GM12878 (cell line): ENCODE data around the gene INO80B. TPM values are rescaled to one million over a fixed set of nuclear protein-coding genes. Genes with fewer than 3 reads are reported as not detected.

Source experiments
- ATAC-seq: fragments of 200-7000 bp; cut with Tn5 transposase; 3 replicates; pipeline ENCODE4 v1.9.1; 2020; ENCODE audit warnings: mild to moderate bottlenecking, moderate library complexity
- BruUV-seq: library from RNA; stranded (reverse); fragments of 400-500 nt; replicated peaks from 2 replicates; lab custom pipeline; 2021; lab: Mats Ljungman, UMichigan
- CTCF ChIA-PET: fragments of 300-600 bp; sonication (Branson Sonifier 250); formaldehyde crosslinking; extraction: SDS; loops from one replicate; lab custom pipeline; 2021; ENCODE audit warnings: inconsistent platforms; lab: Yijun Ruan, JAX
- POLR2A ChIA-PET: fragments of 350-600 bp; formaldehyde crosslinking; extraction: SDS; loops from one replicate; lab custom pipeline; 2021; ENCODE audit warnings: inconsistent platforms; lab: Charles Lee
- RAD21 ChIA-PET: fragments of 300-600 bp; sonication (Branson Sonifier 250); formaldehyde crosslinking; loops from one replicate; lab custom pipeline; 2023; ENCODE audit warnings: antibody characterized with exemption; ENCODE audit not compliant: unreplicated experiment; lab: Charles Lee
- SMC1A ChIA-PET: fragments of 300-600 bp; sonication (Branson Sonifier 250); formaldehyde crosslinking; loops from one replicate; lab custom pipeline; 2023; ENCODE audit not compliant: unreplicated experiment, uncharacterized antibody; lab: Charles Lee
- DNase-seq: peaks from one replicate; pipeline ENCODE4 v3.0.0-alpha.2; 2011; ENCODE audit warnings: low read depth, low spot score
- FAIRE-seq: peaks from 3 replicates; lab custom pipeline; 2011; peaks lifted over from hg19 to GRCh38; lab: Jason Lieb, UNC
- H2AFZ ChIP-seq: 2 replicates; pipeline ENCODE4 v1.6.0; 2011; ENCODE audit warnings: low read depth, low read length, control low read depth; ENCODE audit not compliant: control insufficient read depth
- H3K27ac ChIP-seq: 2 replicates; pipeline ENCODE4 v1.5.1; 2011; ENCODE audit warnings: control low read depth; ENCODE audit not compliant: control insufficient read depth, insufficient read depth
- H3K27me3 ChIP-seq, 2 experiments: replicated peaks in 1 of 2; 2 replicates each; pipeline versions ENCODE4 v1.6.0 to v1.6.1; 2011; ENCODE audit warnings: low read length in 1 of 2; ENCODE audit not compliant: control insufficient read depth in 2 of 2, insufficient read depth in 2 of 2
- H3K36me3 ChIP-seq, 2 experiments: 2 replicates each; pipeline ENCODE4 v1.5.1; 2011; ENCODE audit warnings: low read length in 1 of 2; ENCODE audit not compliant: control insufficient read depth in 2 of 2, insufficient read depth in 2 of 2
- H3K4me1 ChIP-seq: 2 replicates; pipeline ENCODE4 v1.6.1; 2011; ENCODE audit warnings: mild to moderate bottlenecking, low read length, moderate library complexity, mixed read lengths; ENCODE audit not compliant: control insufficient read depth, insufficient read depth
- H3K4me2 ChIP-seq: 2 replicates; pipeline ENCODE4 v1.6.0; 2011; ENCODE audit warnings: control low read depth; ENCODE audit not compliant: control insufficient read depth, insufficient read depth
- H3K4me3 ChIP-seq: fragments of 200-600 bp; sonication (generic); 2 replicates; pipeline ENCODE4 v1.5.1; 2016
- H3K79me2 ChIP-seq: 2 replicates; pipeline ENCODE4 v1.6.0; 2011; ENCODE audit warnings: low read length; ENCODE audit not compliant: control insufficient read depth, insufficient read depth
- H3K9ac ChIP-seq: 2 replicates; pipeline ENCODE4 v1.8.0; 2011; ENCODE audit warnings: low read length, control low read depth, mixed read lengths; ENCODE audit not compliant: control insufficient read depth, insufficient read depth
- H3K9me3 ChIP-seq: replicated peaks from 3 replicates; pipeline ENCODE4 v1.5.1; 2011; ENCODE audit warnings: mild to moderate bottlenecking, low read length; ENCODE audit not compliant: control insufficient read depth, insufficient read depth
- H4K20me1 ChIP-seq: 2 replicates; pipeline ENCODE4 v1.6.0; 2011; ENCODE audit not compliant: control insufficient read depth, insufficient read depth
- CEBPB ChIP-seq, 2 experiments: fragments of 150-350 bp in 1 of 2; IDR thresholded peaks; 2 replicates each; pipeline ENCODE4 v1.6.1; 2012 to 2014; ENCODE audit warnings: low read depth in 2 of 2, low read length in 2 of 2, borderline replicate concordance in 1 of 2, inconsistent platforms in 1 of 2
- CHD1 ChIP-seq: IDR thresholded peaks from 2 replicates; pipeline ENCODE4 v1.6.1; 2012; ENCODE audit warnings: low read depth, low read length, improper control_type of control experiment
- EED ChIP-seq: sonication (generic); IDR thresholded peaks from 2 replicates; pipeline ENCODE4 v1.6.1; 2016; ENCODE audit warnings: antibody characterized with exemption, low read depth
- HDAC2 ChIP-seq: fragments of 200-600 bp; sonication (generic); IDR thresholded peaks from 2 replicates; pipeline ENCODE4 v1.6.1; 2017
- MTA2 ChIP-seq: fragments of 450-650 bp; IDR thresholded peaks from 2 replicates; pipeline ENCODE4 v1.6.1; 2016; ENCODE audit warnings: low read depth, mild to moderate bottlenecking, moderate library complexity
- MXI1 ChIP-seq: fragments of 150-350 bp; IDR thresholded peaks from 2 replicates; pipeline ENCODE4 v1.6.1; 2011; ENCODE audit warnings: low read depth, mild to moderate bottlenecking, inconsistent platforms, low read length, improper control_type of control experiment
- PRDM15 ChIP-seq: fragments of 450-650 bp; formaldehyde crosslinking; IDR thresholded peaks from 2 replicates; pipeline ENCODE4 v1.4.0; 2020; ENCODE audit warnings: mild to moderate bottlenecking, moderate library complexity
- RAD51 ChIP-seq: fragments of 450-650 bp; IDR thresholded peaks from 2 replicates; pipeline ENCODE4 v1.6.1; 2016; ENCODE audit warnings: moderate library complexity, mild to moderate bottlenecking, inconsistent platforms
- TARDBP ChIP-seq: IDR thresholded peaks from 2 replicates; pipeline ENCODE4 v1.6.1; 2016; ENCODE audit warnings: borderline replicate concordance
- ZNF622 ChIP-seq: fragments of 450-650 bp; IDR thresholded peaks from 2 replicates; pipeline ENCODE4 v1.6.1; 2017; ENCODE audit warnings: mild to moderate bottlenecking, inconsistent platforms
- ZNF687 ChIP-seq: fragments of 450-650 bp; IDR thresholded peaks from 2 replicates; pipeline ENCODE4 v1.6.1; 2017; ENCODE audit warnings: mild to moderate bottlenecking, moderate library complexity
- WGBS: methylation state at CpG from one replicate; pipeline ENCODE4 v1.1.6; 2016; ENCODE audit warnings: low lambda C conversion rate; ENCODE audit not compliant: insufficient replicate concordance, insufficient coverage; ENCODE audit errors: missing lambda C conversion rate; 5-methylcytosine and 5-hydroxymethylcytosine counted together
- in situ Hi-C: fragments of 300-500 bp; cut with MboI; formaldehyde crosslinking; loops from 9 replicates; pipeline ENCODE4 v1.14.3; 2018; ENCODE audit warnings: mixed read lengths
- intact Hi-C: fragments of 100-400 bp; cut with micrococcal nuclease; formaldehyde crosslinking; loops from one replicate; pipeline ENCODE4 v1.14.2; 2022; ENCODE audit not compliant: unreplicated experiment
- polyA plus RNA-seq, 11 experiments: library from polyadenylated mRNA; depleted of rRNA in 4 of 11; unstranded in 6 of 11; stranded (reverse) in 5 of 11; fragments of >200 nt; fragmentation: Nextera tagmentation in 4 of 11; fragmentation: Illumina TruSeq in 1 of 11; extraction: Ambion mirVana in 4 of 11; extraction: Trizol in 1 of 11; gene quantifications; 1 replicate in 1 of 11; 2 replicates in 10 of 11; pipeline versions ENCODE4 v1.2.1 to v1.2.3, GENCODE V29; 2011 to 2016; ENCODE audit warnings: inconsistent platforms in 2 of 11, missing spikeins in 2 of 11, low read depth in 1 of 11
- total RNA-seq, 4 experiments: library from RNA; depleted of rRNA in 3 of 4; stranded (reverse); fragments of >200 nt in 3 of 4; fragmentation: Illumina TruSeq in 1 of 4; extraction: Trizol in 1 of 4; gene quantifications; 2 replicates each; pipeline versions ENCODE4 v1.2.1 to v1.2.3, GENCODE V29; 2013 to 2021

INO80B gene
- total and polyA plus RNA-seq, 10 of the 15 experiments (the other 5 are each of a cell fraction or from before 2014, with no cell fraction given), result 1.3 to 26.7 (median 11.1) TPM

- TF ChIP-seq PRDM15 (CRISPR knock-in tag), result no peak
- TF ChIP-seq MXI1, result no peak
- TF ChIP-seq CHD1, result no peak
- TF ChIP-seq ZNF622, result no peak
- no peak for TF ChIP-seq HDAC2
- TF ChIP-seq CEBPB (IDR thresholded peaks at IDR 0.05; ENCODE audit: borderline replicate concordance in 1 of 2, low read depth in 2 of 2, low read length in 2 of 2), result no peak
- TF ChIP-seq EED, result no peak
- TF ChIP-seq TARDBP, result no peak
- no peak for TF ChIP-seq RAD51
- no peak for TF ChIP-seq MTA2
- no peak for TF ChIP-seq ZNF687
- RAD21 ChIA-PET, result interaction anchor here (1.1 kb wide), 1 partner anchor 11 kb away, joined by 5 read pairs; no protein-coding TSS in a partner anchor
- no peaks in the 10 kb centered on the region for H3K27me3 ChIP-seq
- POLR2A ChIA-PET, result interaction anchor here (1.2 kb wide), 1 partner anchor 11 kb away, joined by 4 read pairs; no protein-coding TSS in a partner anchor
- no peak overlapping the region for H3K4me3 ChIP-seq
- WGBS, result 67% methylated on average over 3 of the region's 3 CpGs
- intact Hi-C loops, result no loop called here
- no TSS peak for BruUV-seq
- no peak overlapping the region for H3K27ac ChIP-seq
- in situ Hi-C loops, result no loop called here
- DNase-seq (no peak), ATAC-seq (no peak), FAIRE-seq (no peak)
- no peak overlapping the region for H3K4me2 ChIP-seq
- H3K36me3 ChIP-seq, result no peaks in the 10 kb centered on the region
- no peaks in the 10 kb centered on the region for H3K9me3 ChIP-seq
- no peak overlapping the region for H3K9ac ChIP-seq
- peaks cover 7% of the 10 kb centered on the region for H3K79me2 ChIP-seq
- SMC1A ChIA-PET, result no interaction called here
- H4K20me1 ChIP-seq, result no peaks in the 10 kb centered on the region
- CTCF ChIA-PET, result interaction anchor here (0.6 to 1.0 kb wide), 2 partner anchors 49 to 1196 kb away, joined by 3 read pairs; no protein-coding TSS in a partner anchor
- no peak overlapping the region for H2AFZ ChIP-seq
- peaks cover 3% of the 10 kb centered on the region for H3K4me1 ChIP-seq
Observed at GRCh38 chr2:74450570-74451190, 4.2 kb upstream of the INO80B start.
